ENCODE data around the gene MBP.
A peak's percentile ranks its signal among the peaks of the same experiment; 100 is the strongest.

DNA sequence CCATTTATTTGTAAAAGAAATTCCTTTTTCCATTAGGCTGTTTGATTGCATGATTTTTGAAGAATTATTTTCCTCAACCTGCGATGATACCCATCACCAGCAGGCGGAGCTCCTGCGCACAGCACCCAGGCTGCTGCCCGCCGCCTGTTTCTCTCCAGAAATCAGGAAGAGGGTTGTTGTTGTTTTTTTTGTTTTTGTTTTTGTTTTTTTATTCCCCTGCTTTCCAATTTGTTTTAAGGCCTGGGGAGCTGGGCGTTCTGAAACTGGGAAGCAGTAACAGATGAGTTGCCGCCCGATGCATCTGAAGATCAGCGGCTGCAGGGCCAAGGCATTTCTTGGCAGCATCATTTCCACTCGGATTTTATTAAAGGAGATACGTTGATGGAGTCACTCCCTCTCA is 132.1 kb downstream of the MBP start:
- TF ChIP-seq, protein P1, sequence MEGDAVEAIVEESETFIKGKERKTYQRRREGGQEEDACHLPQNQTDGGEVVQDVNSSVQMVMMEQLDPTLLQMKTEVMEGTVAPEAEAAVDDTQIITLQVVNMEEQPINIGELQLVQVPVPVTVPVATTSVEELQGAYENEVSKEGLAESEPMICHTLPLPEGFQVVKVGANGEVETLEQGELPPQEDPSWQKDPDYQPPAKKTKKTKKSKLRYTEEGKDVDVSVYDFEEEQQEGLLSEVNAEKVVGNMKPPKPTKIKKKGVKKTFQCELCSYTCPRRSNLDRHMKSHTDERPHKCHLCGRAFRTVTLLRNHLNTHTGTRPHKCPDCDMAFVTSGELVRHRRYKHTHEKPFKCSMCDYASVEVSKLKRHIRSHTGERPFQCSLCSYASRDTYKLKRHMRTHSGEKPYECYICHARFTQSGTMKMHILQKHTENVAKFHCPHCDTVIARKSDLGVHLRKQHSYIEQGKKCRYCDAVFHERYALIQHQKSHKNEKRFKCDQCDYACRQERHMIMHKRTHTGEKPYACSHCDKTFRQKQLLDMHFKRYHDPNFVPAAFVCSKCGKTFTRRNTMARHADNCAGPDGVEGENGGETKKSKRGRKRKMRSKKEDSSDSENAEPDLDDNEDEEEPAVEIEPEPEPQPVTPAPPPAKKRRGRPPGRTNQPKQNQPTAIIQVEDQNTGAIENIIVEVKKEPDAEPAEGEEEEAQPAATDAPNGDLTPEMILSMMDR (IDR thresholded peaks at IDR 0.05) = peak; percentile 85 to 97 (median 92)
- no peak for TF ChIP-seq POLR2A (IDR thresholded peaks at IDR 0.05)
